Measurements from ENCODE around the gene SLC51B. TPM values are rescaled to one million over a fixed set of nuclear protein-coding genes. Genes with fewer than 3 reads are reported as not detected.

Gene SLC51B
- polyA plus RNA-seq, 3 donors, result not detected

DNA sequence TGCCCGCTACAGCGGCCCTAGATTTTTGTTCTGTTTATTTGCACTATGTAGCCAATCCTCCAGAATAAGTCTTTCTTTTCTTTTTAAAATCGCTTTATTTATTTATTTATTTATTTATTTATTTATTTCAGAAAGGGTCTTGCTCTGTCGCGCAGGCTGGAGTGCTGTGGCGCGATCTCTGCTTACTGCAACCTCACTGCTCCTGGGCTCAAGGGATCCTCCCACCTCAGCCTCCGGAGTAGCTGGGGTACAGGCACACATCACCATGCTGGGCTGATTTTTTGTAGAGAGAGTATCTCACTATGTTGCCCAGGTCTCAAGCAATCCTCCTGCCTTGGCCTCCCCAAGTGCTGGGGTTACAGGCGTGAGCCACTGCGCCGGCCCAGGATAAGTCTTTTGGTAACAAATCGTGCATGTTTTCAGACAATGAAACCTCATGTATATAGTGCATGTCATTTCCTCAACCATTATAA, 15.4 kb upstream of the SLC51B start:
- H3K27ac ChIP-seq (ENCODE audit: low read depth in 1 of 2, low read length in 2 of 2), result no peak overlapping the region
- peak overlapping the region; percentile 92 for H3K4me2 ChIP-seq (replicated peaks; ENCODE audit: extremely low read depth, low read length, poor library complexity, severe bottlenecking)
- H3K4me1 Mint-ChIP-seq, result peaks cover 26% of the 10 kb centered on the region

GRCh38 chr15:65032801-65033537, 12.2 kb upstream of the SLC51B start:
- H3K4me3 Mint-ChIP-seq, result peak overlapping the region in 1 of 2 donors; percentile 59
- no peaks in the 10 kb centered on the region for H3K36me3 Mint-ChIP-seq
- Histone ChIP-seq H3K9ac (ENCODE audit: insufficient read depth, low read length, poor library complexity, severe bottlenecking) (no peak overlapping the region), H3K4me1 (ENCODE audit: control insufficient read depth in 1 of 2, insufficient read depth in 2 of 2, low read length in 2 of 2) (peaks cover 17 to 20% of the 10 kb centered on the region in 2 donors), H3K27me3 (ENCODE audit: control insufficient read depth in 2 of 2, insufficient read depth in 2 of 2, low read length in 2 of 2) (peaks cover 0 to 9% of the 10 kb centered on the region in 2 donors), H2AFZ (ENCODE audit: insufficient read depth, low read depth, low read length, poor library complexity, severe bottlenecking) (peak overlapping the region; percentile 60), H3K27ac (ENCODE audit: low read depth in 1 of 2, low read length in 2 of 2) (no peak overlapping the region), H3K79me2 (ENCODE audit: insufficient read depth, low read length) (peaks cover 7% of the 10 kb centered on the region), H3K9me3 (replicated peaks in 1 of 2; ENCODE audit: control insufficient read depth in 1 of 2, insufficient read depth in 1 of 2, low read length in 2 of 2) (no peaks in the 10 kb centered on the region), H3K4me3 (replicated peaks in 1 of 3; ENCODE audit: low read depth in 2 of 3, low read length in 3 of 3) (no peak overlapping the region), H4K20me1 (ENCODE audit: insufficient read depth, low read length) (peaks cover 3% of the 10 kb centered on the region), H3K4me2 (replicated peaks; ENCODE audit: extremely low read depth, low read length, poor library complexity, severe bottlenecking) (no peak overlapping the region), H3K36me3 (replicated peaks in 1 of 2; ENCODE audit: control insufficient read depth in 1 of 2, insufficient read depth in 2 of 2, low read length in 2 of 2) (no peaks in the 10 kb centered on the region)
- TF ChIP-seq, protein P1, sequence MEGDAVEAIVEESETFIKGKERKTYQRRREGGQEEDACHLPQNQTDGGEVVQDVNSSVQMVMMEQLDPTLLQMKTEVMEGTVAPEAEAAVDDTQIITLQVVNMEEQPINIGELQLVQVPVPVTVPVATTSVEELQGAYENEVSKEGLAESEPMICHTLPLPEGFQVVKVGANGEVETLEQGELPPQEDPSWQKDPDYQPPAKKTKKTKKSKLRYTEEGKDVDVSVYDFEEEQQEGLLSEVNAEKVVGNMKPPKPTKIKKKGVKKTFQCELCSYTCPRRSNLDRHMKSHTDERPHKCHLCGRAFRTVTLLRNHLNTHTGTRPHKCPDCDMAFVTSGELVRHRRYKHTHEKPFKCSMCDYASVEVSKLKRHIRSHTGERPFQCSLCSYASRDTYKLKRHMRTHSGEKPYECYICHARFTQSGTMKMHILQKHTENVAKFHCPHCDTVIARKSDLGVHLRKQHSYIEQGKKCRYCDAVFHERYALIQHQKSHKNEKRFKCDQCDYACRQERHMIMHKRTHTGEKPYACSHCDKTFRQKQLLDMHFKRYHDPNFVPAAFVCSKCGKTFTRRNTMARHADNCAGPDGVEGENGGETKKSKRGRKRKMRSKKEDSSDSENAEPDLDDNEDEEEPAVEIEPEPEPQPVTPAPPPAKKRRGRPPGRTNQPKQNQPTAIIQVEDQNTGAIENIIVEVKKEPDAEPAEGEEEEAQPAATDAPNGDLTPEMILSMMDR (IDR thresholded peaks at IDR 0.05), result peak; percentile 67
- intact Hi-C loops (cut with micrococcal nuclease), result loop anchor here in 1 of 2 donors (10.0 kb wide), 1 partner anchor 262 kb away; the partner anchor contains the start of gene RNU5A-1
- no peaks in the 10 kb centered on the region for H3K9me3 Mint-ChIP-seq
- peaks cover 8 to 16% (median 12%) of the 10 kb centered on the region in 3 donors for H3K27me3 Mint-ChIP-seq (ENCODE audit: low read depth in 3 of 3)
- DNase-seq, result peak; percentile 46 to 69 (median 67)
- H3K4me1 Mint-ChIP-seq, result peaks cover 21% of the 10 kb centered on the region
- 15% methylated on average over 9 of the region's 13 CpGs for WGBS (ENCODE audit: insufficient coverage)
- H3K27ac Mint-ChIP-seq, result peak overlapping the region in 1 of 7 donors; percentile 40

More for the DNA sequence above, 15.4 kb upstream of the SLC51B start:
- H3K36me3 Mint-ChIP-seq, result peaks cover 17 to 20% of the 10 kb centered on the region in 2 donors
- Histone ChIP-seq H3K79me2 (ENCODE audit: insufficient read depth, low read length) (peaks cover 7% of the 10 kb centered on the region), H3K4me1 (ENCODE audit: control insufficient read depth in 1 of 2, insufficient read depth in 2 of 2, low read length in 2 of 2) (peaks cover 24 to 29% of the 10 kb centered on the region in 2 donors), H3K36me3 (replicated peaks in 1 of 2; ENCODE audit: control insufficient read depth in 1 of 2, insufficient read depth in 2 of 2, low read length in 2 of 2) (peaks cover 12 to 22% of the 10 kb centered on the region in 2 donors), H3K9ac (ENCODE audit: insufficient read depth, low read length, poor library complexity, severe bottlenecking) (peak overlapping the region; percentile 78), H2AFZ (ENCODE audit: insufficient read depth, low read depth, low read length, poor library complexity, severe bottlenecking) (peak overlapping the region; percentile 99), H4K20me1 (ENCODE audit: insufficient read depth, low read length) (peaks cover 8% of the 10 kb centered on the region), H3K27me3 (ENCODE audit: control insufficient read depth in 2 of 2, insufficient read depth in 2 of 2, low read length in 2 of 2) (peaks cover 0 to 9% of the 10 kb centered on the region in 2 donors), H3K4me3 (replicated peaks in 1 of 3; ENCODE audit: low read depth in 2 of 3, low read length in 3 of 3) (peak overlapping the region; percentile 75 to 90 (median 87)), H3K9me3 (replicated peaks in 1 of 2; ENCODE audit: control insufficient read depth in 1 of 2, insufficient read depth in 1 of 2, low read length in 2 of 2) (no peaks in the 10 kb centered on the region)
- DNase-seq, result no peak
- TF ChIP-seq, protein P1 (IDR thresholded peaks at IDR 0.05), result no peak
- no peak overlapping the region for H3K27ac Mint-ChIP-seq
- WGBS (ENCODE audit: insufficient coverage), result no CpG with 5 or more reads among the region's 12 CpGs
- peak overlapping the region in 1 of 2 donors; percentile 84 for H3K4me3 Mint-ChIP-seq
- intact Hi-C loops (cut with micrococcal nuclease), result loop anchor here in 1 of 2 donors (10.0 kb wide), 1 partner anchor 265 kb away; the partner anchor contains the start of gene RNU5A-1
- no peaks in the 10 kb centered on the region for H3K9me3 Mint-ChIP-seq
- H3K27me3 Mint-ChIP-seq (ENCODE audit: low read depth in 3 of 3), result peaks cover 8 to 13% (median 10%) of the 10 kb centered on the region in 3 donors
